Right cardiac atrium (tissue), 5 donors: ENCODE data around the gene GP1BA. TPM values are rescaled to one million over a fixed set of nuclear protein-coding genes. Genes with fewer than 3 reads are reported as not detected.

Source experiments
- ATAC-seq, 2 donors: fragments of 200-7000 bp; cut with Tn5 transposase; one replicate each; pipeline versions ENCODE4 v1.8.0 to v1.9.1; 2020; ENCODE audit warnings: moderate library complexity in 2 of 2, mild to moderate bottlenecking in 1 of 2
- DNase-seq, 3 donors: peaks; one replicate each; pipeline ENCODE4 v3.0.0-alpha.2; 2020
- H3K27ac ChIP-seq: one replicate; pipeline ENCODE4 v1.5.1; 2013; ENCODE audit warnings: mild to moderate bottlenecking, low read length, control low read depth, moderate library complexity
- H3K27me3 ChIP-seq: one replicate; pipeline ENCODE4 v1.6.1; 2013; ENCODE audit not compliant: control insufficient read depth, insufficient read depth
- H3K4me1 ChIP-seq: one replicate; pipeline ENCODE4 v1.6.1; 2013; ENCODE audit warnings: low read length; ENCODE audit not compliant: control insufficient read depth, insufficient read depth
- H3K4me3 ChIP-seq: one replicate; pipeline ENCODE4 v1.5.1; 2013; ENCODE audit warnings: low read length, control low read depth
- H3K9me3 ChIP-seq: one replicate; pipeline ENCODE4 v1.6.1; 2013; ENCODE audit warnings: low read length; ENCODE audit not compliant: control insufficient read depth
- WGBS: extraction: QIAGEN DNeasy Blood & Tissue Kit; methylation state at CpG from one replicate; pipeline ENCODE4 v1.1.7; 2013; 5-methylcytosine and 5-hydroxymethylcytosine counted together
- intact Hi-C, 4 donors: fragments of 100-400 bp; cut with DNase I; formaldehyde crosslinking; loops; one replicate each; pipeline versions ENCODE4 v1.11.0 to v1.14.0; 2022 to 2023
- polyA plus RNA-seq: library from polyadenylated mRNA; stranded (reverse); fragments of 200-250 nt; gene quantifications from one replicate; pipeline ENCODE4 v1.2.3, GENCODE V29; 2013
- total RNA-seq, 4 donors: library from RNA; stranded (reverse); fragmentation: NEBNext Ultra II Directional; extraction: Animal tissue kit (Norgen Biotek cat#: 25700); gene quantifications; one replicate each; pipeline ENCODE4 v1.2.1, GENCODE V29; 2021
- donor health status: healthy with polysubstance abuse.
- donor health status: DM: no; HTN: yes; CAD: no.
- donor health status: DM: no; HTN: no; CAD: no.
- donor health status: DM: no; HTN: yes; CAD: no; lungs with severe emphysema.
- donor health status: DM: yes; HTN: yes; CAD: no.

Gene GP1BA
- total and polyA plus RNA-seq, 5 donors = 0.16 to 0.23 TPM; not detected in 3

DNA sequence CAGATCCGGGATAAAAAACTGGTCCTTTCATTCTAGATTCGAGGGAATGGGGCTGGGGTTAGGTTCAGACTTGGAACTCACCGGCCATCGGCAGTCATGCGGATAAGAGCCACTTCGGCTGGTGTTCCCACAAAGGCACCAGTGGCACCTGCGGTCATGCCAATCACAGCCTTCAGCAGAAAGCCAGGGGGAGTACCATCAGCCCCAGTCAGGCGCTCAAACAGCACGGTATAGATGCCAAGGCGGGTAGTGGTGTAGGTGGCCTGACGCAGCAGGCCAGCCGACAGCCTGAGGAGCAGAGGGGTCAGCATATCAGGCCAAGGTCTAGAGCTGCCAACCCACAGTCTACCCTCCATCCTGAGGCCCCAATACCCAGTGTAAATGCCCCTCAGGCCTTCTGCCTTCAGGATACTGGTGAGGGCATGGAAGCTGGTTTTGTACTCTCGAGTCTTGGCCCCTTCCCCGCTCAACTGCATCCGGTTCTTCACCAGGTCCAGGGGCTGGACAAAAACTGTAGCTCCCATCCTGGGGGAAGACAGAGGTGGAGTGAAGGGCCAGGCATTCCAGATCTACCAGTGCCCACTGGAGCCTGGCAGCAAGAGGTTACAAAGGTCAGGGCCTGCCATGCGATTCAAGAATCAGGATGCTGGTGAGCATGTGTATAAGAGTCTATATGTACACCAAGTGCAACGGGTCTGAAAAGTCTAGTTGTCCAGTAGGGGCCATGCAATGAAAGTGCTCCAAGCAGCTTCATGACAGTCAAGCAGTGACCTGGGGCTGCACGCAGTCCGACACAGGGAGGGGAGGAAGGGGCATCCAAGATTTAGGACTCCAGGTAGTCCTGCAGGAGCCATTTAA, 6.8 kb downstream of the GP1BA start:
- 44% methylated on average over 19 of the region's 19 CpGs for WGBS
- Histone ChIP-seq H3K27me3 (no peaks in the 10 kb centered on the region), H3K27ac (peak overlapping the region; percentile 98), H3K4me3 (peak overlapping the region; percentile 84), H3K9me3 (no peaks in the 10 kb centered on the region), H3K4me1 (peaks cover 10% of the 10 kb centered on the region)
- DNase-seq (peak in 2 of 3 donors; percentile 63), ATAC-seq (no peak)
- intact Hi-C loops = loop anchor here in 1 of 4 donors (10.0 kb wide), 1 partner anchor 46 kb away; the partner anchor contains the start of gene CAMTA2

DNA sequence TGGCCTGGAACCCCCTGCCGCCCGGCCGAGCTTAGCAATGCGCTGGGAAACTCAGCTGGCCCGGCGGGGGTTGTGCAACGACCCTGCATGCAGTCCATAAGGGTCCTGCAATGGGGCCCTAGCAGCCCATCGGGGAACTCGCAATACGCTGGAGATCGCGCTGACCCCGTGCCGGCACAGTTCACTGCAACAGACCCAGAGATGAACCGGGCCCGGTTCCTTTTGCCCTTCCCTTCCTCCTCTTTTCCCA, 7.4 kb downstream of the GP1BA start:
- ATAC-seq = peak in 1 of 2 donors; percentile 4
- H3K4me3 ChIP-seq = peak overlapping the region; percentile 84
- DNase-seq = peak in 1 of 3 donors; percentile 71
- 1% methylated on average over 16 of the region's 16 CpGs for WGBS
- H3K4me1 ChIP-seq = peaks cover 6% of the 10 kb centered on the region
- intact Hi-C loops = loop anchor here in 1 of 4 donors (10.0 kb wide), 1 partner anchor 45 kb away; the partner anchor contains the start of gene CAMTA2
- H3K27me3 ChIP-seq = no peaks in the 10 kb centered on the region
- peak overlapping the region; percentile 98 for H3K27ac ChIP-seq
- H3K9me3 ChIP-seq = no peaks in the 10 kb centered on the region

DNA sequence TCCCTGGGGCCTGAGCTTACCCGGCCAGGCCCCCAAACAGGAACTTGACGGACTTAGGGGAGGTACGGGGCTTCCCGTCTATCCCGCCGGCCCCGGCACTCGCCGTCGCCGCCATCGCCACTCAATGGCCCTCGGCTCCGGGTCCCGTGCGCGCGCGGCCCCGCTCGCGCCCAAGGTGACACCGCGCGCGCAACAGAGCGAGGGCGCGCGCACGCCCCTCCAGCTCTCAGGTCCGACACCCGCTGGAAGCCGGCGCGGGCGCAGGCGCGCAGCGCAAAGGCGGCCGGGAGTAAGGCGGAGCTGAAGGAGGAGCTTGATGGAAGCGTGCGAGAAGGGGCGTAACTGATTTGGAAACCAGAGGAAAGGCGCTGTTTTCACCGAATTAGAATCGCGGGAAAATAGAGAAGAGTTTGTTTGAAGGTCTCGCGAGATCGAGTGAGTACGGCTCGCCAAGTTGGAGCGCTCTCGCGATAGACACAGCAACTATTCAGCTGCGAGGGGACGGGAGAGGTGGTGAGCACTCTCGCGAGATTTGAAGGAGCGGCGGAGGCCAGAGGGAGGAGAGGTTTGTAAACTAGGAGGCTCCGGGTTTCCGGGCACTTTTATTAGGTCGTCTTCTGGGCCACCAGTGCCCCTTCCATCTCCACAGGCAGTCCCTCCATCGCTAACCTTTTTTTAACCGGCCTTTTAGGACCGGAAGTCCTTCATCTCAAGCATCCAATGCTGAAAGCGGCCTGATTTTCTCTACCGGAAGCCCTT, 7.9 kb downstream of the GP1BA start, which contains the start of the genes RNF167 and SLC25A11:
RNF167 (plus strand) TSS at position 473 of the 759 bp plus-strand sequence. CDS start 642 bp downstream, outside the sequence.
SLC25A11 (minus strand) TSS at position 251 of the 759 bp plus-strand sequence; CDS start at position 115, 136 bp downstream.
- peak; percentile 92 to 94 for ATAC-seq
- intact Hi-C loops = loop anchor here in 2 of 4 donors (5.0 to 10.0 kb wide), 2 partner anchors 33 to 45 kb away; partner anchors contain the start of gene CAMTA2 (in 1 of the 2)
- peak; percentile 96 to 97 (median 97) for DNase-seq
- Histone ChIP-seq H3K4me1 (peaks cover 7% of the 10 kb centered on the region), H3K4me3 (peak within 1 kb of the TSS; percentile 84), H3K27ac (peak within 1 kb of the TSS; percentile 98), H3K9me3 (no peaks in the 10 kb centered on the region), H3K27me3 (no peaks in the 10 kb centered on the region)
- WGBS = under 1% methylated on average over 72 of the region's 72 CpGs

DNA sequence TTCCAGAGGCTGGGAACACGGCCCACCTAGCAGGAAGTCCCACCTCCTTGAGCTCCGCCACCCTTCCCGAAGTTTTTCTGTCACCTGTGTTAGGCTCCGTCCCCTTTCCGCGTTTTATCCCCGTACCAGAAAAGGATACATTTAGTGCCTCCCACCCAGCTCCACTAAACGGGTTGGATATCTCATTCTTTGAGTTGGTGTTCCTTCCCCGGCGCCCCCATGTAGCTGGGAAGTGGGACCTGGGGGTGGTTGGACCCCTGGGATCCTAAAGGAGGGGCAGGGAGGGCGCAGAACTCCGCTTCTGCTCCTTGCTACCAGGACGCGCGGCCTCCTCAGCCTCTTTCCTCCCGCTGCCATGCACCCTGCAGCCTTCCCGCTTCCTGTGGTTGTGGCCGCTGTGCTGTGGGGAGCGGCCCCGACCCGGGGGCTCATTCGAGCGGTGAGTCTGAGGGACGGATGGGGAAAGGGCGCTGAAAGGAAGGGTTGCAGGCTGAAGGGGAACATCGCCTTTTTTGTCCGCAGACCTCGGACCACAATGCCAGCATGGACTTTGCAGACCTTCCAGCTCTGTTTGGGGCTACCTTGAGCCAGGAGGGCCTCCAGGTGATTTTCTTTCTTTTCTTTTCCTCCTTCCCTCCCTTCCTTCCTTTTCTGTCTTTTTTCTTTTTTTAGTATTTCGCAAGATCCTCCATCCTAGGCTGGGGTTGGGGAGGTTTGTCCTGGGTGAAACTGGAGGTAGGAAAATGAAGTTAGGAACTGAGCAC, 8.7 kb downstream of the GP1BA start:
- peaks cover 11% of the 10 kb centered on the region for H3K4me1 ChIP-seq
- H3K27me3 ChIP-seq = no peaks in the 10 kb centered on the region
- no peaks in the 10 kb centered on the region for H3K9me3 ChIP-seq
- peak; percentile 62 to 91 (median 80) for DNase-seq
- 2% methylated on average over 29 of the region's 29 CpGs for WGBS
- H3K27ac ChIP-seq = peak overlapping the region; percentile 98
- H3K4me3 ChIP-seq = peak overlapping the region; percentile 84
- intact Hi-C loops = loop anchor here in 1 of 4 donors (5.0 kb wide), 1 partner anchor 33 kb away; no protein-coding TSS in a partner anchor
- peak; percentile 74 for ATAC-seq

DNA sequence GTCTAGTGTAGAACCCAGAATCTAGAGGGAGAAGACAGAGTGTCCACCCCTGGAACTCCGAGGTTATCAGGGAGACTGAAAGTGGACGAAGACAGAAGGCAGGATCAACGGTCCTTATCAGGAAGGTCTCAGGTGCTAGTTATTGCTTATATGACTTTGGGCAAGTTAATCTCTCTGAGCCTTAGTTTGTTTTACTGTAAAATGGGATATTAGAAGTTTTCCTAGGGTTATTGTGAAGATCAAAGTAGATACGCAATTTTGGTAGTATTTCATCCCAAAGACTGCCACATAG, 9.2 kb downstream of the GP1BA start:
- intact Hi-C loops = loop anchor here in 1 of 4 donors (5.0 kb wide), 1 partner anchor 34 kb away; no protein-coding TSS in a partner anchor
- no peak for DNase-seq
- no peak overlapping the region for H3K27ac ChIP-seq

DNA sequence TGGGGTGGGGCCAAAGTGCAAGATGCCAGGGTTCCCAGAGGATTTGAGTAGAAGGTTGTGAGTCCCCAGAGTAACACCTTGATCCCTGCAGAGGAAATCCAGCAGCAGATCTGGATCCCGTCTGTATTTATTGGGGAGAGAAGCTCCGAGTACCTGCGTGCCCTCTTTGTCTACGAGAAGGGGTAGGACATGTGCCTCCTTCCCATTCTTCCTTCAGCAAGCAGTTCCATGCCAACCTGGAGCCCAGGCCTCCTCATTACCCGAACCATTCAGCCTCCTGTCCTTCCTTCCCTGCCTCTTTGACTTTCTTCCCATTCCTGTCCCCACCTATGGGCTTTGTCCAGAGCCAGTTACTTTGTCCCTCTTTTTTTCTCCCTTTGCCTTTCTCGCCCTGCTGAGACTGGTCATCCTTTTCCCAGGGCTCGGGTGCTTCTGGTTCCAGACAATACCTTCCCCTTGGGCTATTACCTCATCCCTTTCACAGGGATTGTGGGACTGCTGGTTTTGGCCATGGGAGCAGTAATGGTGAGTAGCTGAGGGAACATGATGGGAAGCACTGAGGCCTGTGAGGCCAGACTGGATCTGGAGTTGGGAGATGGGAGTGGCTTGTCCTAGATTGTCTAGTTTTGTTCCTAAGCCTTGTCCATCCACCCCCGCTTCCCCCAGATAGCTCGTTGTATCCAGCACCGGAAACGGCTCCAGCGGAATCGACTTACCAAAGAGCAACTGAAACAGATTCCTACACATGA, 10.9 kb downstream of the GP1BA start:
- Histone ChIP-seq H3K9me3 (no peaks in the 10 kb centered on the region), H3K27me3 (no peaks in the 10 kb centered on the region), H3K27ac (no peak overlapping the region), H3K4me3 (no peak overlapping the region), H3K4me1 (peaks cover 11% of the 10 kb centered on the region)
- 63% methylated on average over 13 of the region's 13 CpGs for WGBS
- intact Hi-C loops = loop anchor here in 1 of 4 donors (5.0 kb wide), 1 partner anchor 36 kb away; no protein-coding TSS in a partner anchor
- peak in 1 of 3 donors; percentile 43 for DNase-seq
- ATAC-seq = no peak

More for the DNA sequence above, 9.2 kb downstream of the GP1BA start:
- WGBS = 45% methylated on average over 4 of the region's 4 CpGs
- Histone ChIP-seq H3K9me3 (no peaks in the 10 kb centered on the region), H3K4me3 (peak overlapping the region; percentile 84), H3K27me3 (no peaks in the 10 kb centered on the region), H3K4me1 (peaks cover 11% of the 10 kb centered on the region)
- no peak for ATAC-seq

DNA sequence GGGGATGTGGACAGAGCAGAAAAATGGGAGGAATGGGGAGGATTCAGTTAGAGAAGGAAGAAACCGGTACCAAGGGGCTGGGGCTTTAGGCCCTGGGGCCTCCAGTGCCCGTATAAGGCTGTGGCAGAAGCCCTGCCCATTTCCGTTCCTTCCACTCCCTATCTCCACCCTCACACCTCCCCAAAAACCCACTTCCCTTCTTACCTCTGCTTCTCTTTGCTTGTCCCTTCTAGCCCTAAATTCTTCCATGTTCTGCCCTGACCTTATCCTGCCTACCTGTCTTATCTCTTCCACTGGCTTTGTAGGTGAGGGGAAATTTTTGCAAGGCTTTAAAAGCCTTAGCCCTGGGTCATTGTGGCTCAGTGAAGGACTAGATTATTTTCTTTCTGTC, 12.1 kb downstream of the GP1BA start:
- peaks cover 7% of the 10 kb centered on the region for H3K4me1 ChIP-seq
- no peak overlapping the region for H3K27ac ChIP-seq
- no peaks in the 10 kb centered on the region for H3K9me3 ChIP-seq
- intact Hi-C loops = loop anchor here in 1 of 4 donors (5.0 kb wide), 1 partner anchor 37 kb away; no protein-coding TSS in a partner anchor
- 41% methylated on average over 3 of the region's 3 CpGs for WGBS
- no peak overlapping the region for H3K4me3 ChIP-seq
- DNase-seq (peak in 2 of 3 donors; percentile 36 to 67), ATAC-seq (no peak)
- H3K27me3 ChIP-seq = no peaks in the 10 kb centered on the region

DNA sequence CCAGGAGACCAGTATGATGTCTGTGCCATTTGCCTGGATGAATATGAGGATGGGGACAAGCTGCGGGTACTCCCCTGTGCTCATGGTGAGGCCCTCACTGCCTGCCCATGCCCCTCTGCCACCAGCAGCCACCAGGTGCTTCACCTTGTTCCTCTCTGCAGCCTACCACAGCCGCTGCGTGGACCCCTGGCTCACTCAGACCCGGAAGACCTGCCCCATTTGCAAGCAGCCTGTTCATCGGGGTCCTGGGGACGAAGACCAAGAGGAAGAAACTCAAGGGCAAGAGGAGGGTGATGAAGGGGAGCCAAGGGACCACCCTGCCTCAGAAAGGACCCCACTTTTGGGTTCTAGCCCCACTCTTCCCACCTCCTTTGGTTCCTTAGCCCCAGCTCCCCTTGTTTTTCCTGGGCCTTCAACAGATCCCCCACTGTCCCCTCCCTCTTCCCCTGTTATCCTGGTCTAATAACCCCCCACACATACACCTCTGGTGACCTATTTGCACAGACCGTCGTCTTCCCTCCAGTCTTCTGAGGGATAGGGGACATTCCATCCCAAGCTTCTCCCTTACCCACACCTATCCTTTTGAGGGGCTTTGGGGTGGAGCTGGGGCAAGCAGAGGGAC, 12.6 kb downstream of the GP1BA start:
- Histone ChIP-seq H3K4me1 (peaks cover 7% of the 10 kb centered on the region), H3K4me3 (no peak overlapping the region), H3K27ac (peak overlapping the region; percentile 54), H3K27me3 (no peaks in the 10 kb centered on the region), H3K9me3 (no peaks in the 10 kb centered on the region)
- intact Hi-C loops = loop anchor here in 1 of 4 donors (5.0 kb wide), 1 partner anchor 37 kb away; no protein-coding TSS in a partner anchor
- ATAC-seq (no peak), DNase-seq (no peak)
- 55% methylated on average over 8 of the region's 8 CpGs for WGBS

DNA sequence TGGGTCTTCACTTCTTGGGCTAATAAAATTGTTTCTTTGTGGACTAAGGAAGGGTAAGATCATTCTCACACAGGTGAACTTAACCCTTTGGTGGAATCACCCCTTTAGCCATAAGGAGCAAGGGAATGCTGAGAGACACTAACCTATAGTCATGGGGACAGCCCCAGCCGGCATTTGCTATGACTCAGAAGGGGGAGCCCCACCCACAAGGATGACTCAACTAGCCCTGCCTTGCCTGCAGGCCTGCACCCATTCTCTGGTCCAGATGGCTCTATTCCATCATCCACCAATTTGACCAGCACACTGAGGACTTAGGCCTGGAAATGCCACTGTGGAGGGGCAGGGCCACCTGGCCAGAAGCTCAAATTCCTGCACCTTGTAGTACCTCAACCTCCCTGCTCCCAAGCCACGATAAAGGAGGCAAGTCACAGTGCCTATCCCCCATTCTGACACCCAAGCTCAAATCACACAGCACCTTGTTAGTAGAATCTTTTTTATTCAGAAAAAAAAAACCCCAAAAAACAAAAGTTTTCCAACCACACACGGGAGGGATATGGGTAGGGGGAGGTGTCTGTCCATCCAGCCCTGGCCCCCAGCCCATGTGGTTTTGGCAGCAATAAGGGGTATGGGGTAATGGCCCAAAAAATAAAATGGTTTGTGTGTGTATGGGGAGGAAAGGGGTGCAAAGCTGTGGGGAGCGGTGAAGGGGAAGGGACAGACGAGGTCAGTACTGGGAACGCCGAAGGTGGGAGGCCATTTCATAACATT, 13.3 kb downstream of the GP1BA start:
- H3K4me3 ChIP-seq = no peak overlapping the region
- DNase-seq (peak; percentile 78 to 89 (median 87)), ATAC-seq (peak; percentile 6 to 52)
- intact Hi-C loops = no loop called here
- H3K27ac ChIP-seq = peak overlapping the region; percentile 54
- whole genome bisulfite sequencing = 44% methylated on average over 7 of the region's 7 CpGs
- no peaks in the 10 kb centered on the region for H3K27me3 ChIP-seq
- H3K9me3 ChIP-seq = no peaks in the 10 kb centered on the region
- H3K4me1 ChIP-seq = peaks cover 7% of the 10 kb centered on the region
